ENCODE data around the gene SSBP3.

Gene SSBP3

DNA sequence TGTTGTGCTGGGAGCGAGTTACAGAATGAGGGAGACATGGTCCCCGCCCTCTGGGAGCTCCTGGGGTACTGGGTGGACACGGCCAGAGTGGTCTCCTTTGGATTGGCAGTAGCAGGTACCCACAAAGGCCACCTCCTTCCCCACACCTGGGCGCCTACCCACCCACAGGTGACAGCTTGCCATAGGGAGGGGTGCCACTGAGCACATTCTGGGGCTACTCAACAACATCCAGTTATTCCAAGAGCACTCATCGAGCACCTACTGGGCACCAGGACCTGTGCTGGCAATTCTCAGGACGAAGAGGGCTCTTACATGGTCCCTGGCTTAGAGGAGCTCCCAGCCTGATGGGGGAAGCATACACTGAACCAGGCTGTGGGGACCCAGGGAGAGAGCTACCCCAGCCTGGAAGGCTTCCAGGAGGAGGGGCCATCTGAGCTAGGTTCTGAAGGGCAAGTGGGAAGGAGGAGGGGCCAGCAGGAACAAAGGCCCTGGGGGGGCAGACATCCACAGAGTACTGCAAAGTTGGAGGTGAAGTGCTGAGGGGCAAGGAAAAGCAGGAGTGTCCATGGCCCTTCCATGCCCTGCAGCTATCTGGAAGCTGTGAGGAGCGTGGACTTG lies 184.2 kb downstream of the SSBP3 start:
- no peak overlapping the region for H3K9ac ChIP-seq (ENCODE audit: low read length)
- H3K27ac ChIP-seq (ENCODE audit: low read depth, low read length) = no peak overlapping the region
- TF ChIP-seq CTCF (IDR thresholded peaks at IDR 0.05; ENCODE audit: insufficient read depth, low read length, poor library complexity, severe bottlenecking) = no peak
- no peak for TF ChIP-seq EZH2phosphoT487 (conservative IDR thresholded peaks at IDR 0.05; ENCODE audit: low read length)

DNA sequence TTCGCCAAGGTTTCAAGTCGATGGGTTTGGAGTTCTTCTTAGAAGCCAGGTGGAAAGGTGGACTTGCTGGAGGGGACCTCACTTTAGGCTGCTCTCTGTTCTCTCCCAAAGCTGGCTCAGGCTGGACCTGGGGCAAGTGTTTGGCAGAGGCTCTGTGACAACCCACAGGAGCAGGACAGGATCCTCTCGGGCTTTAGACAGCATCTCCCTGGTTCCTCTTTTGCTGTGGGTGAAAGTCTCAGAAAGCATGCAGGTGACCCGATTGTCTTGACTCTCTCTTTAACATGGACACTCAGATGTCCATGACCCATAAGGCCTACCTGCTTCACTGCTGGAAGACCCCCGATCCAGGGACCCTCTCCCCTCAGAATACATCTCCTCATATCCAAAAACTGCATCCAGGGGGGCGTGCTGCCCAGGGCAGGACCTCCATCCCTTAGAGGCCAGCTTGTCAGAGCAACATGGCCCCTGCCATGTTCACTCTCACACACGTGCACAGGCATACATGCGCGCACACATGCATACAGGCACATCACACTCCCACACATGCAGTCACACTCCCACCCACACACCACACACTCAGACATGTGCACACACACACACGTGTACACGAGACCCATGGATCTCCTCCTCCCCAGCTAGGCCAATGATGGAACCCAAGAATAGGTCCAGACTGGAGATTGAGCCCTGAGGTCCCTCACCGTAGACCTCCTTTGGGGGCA lies 184.9 kb downstream of the SSBP3 start:
- H3K4me3 ChIP-seq (ENCODE audit: insufficient read depth, low read length, poor library complexity, severe bottlenecking) = no peak overlapping the region
- H3K79me2 ChIP-seq (ENCODE audit: insufficient read depth, low read length) = no peaks in the 10 kb centered on the region
- TF ChIP-seq EZH2phosphoT487 (conservative IDR thresholded peaks at IDR 0.05; ENCODE audit: low read length) (no peak), CTCF (IDR thresholded peaks at IDR 0.05; ENCODE audit: insufficient read depth, low read length, poor library complexity, severe bottlenecking) (no peak)
- H3K4me2 ChIP-seq (ENCODE audit: low read depth, low read length, poor library complexity, severe bottlenecking) = no peak overlapping the region
- H3K9me3 ChIP-seq (ENCODE audit: insufficient read depth, low read length) = no peaks in the 10 kb centered on the region
- no peak overlapping the region for H3K9ac ChIP-seq (ENCODE audit: low read length)
- no peak overlapping the region for H2AFZ ChIP-seq (ENCODE audit: low read depth, low read length, severe bottlenecking)
- no peaks in the 10 kb centered on the region for H3K9me2 ChIP-seq (replicated peaks; ENCODE audit: insufficient read depth, low read length)
- H4K20me1 ChIP-seq (ENCODE audit: low read depth, low read length) = no peaks in the 10 kb centered on the region
- H3K27me3 ChIP-seq (ENCODE audit: low read length) = no peaks in the 10 kb centered on the region
- no peak overlapping the region for H3K27ac ChIP-seq (ENCODE audit: low read depth, low read length)
- no peaks in the 10 kb centered on the region for H3F3A ChIP-seq (ENCODE audit: insufficient read depth)
- 0 out of 2 replicates have a peak, but pooled peaks cover 3% of the 10 kb centered on the region for H3K36me3 ChIP-seq (ENCODE audit: low read length)

More for the DNA sequence above, 184.2 kb downstream of the SSBP3 start:
- H3K36me3 ChIP-seq (ENCODE audit: low read length) = 0 out of 2 replicates have a peak, but pooled peaks cover 3% of the 10 kb centered on the region
- H3K9me3 ChIP-seq (ENCODE audit: insufficient read depth, low read length) = no peaks in the 10 kb centered on the region
- H3K79me2 ChIP-seq (ENCODE audit: insufficient read depth, low read length) = no peaks in the 10 kb centered on the region
- no peaks in the 10 kb centered on the region for H4K20me1 ChIP-seq (ENCODE audit: low read depth, low read length)
- H3K27me3 ChIP-seq (ENCODE audit: low read length) = no peaks in the 10 kb centered on the region
- H3F3A ChIP-seq (ENCODE audit: insufficient read depth) = no peaks in the 10 kb centered on the region
- no peak overlapping the region for H2AFZ ChIP-seq (ENCODE audit: low read depth, low read length, severe bottlenecking)
- no peaks in the 10 kb centered on the region for H3K9me2 ChIP-seq (replicated peaks; ENCODE audit: insufficient read depth, low read length)
- no peak overlapping the region for H3K4me2 ChIP-seq (ENCODE audit: low read depth, low read length, poor library complexity, severe bottlenecking)
- no peak overlapping the region for H3K4me3 ChIP-seq (ENCODE audit: insufficient read depth, low read length, poor library complexity, severe bottlenecking)

DNA sequence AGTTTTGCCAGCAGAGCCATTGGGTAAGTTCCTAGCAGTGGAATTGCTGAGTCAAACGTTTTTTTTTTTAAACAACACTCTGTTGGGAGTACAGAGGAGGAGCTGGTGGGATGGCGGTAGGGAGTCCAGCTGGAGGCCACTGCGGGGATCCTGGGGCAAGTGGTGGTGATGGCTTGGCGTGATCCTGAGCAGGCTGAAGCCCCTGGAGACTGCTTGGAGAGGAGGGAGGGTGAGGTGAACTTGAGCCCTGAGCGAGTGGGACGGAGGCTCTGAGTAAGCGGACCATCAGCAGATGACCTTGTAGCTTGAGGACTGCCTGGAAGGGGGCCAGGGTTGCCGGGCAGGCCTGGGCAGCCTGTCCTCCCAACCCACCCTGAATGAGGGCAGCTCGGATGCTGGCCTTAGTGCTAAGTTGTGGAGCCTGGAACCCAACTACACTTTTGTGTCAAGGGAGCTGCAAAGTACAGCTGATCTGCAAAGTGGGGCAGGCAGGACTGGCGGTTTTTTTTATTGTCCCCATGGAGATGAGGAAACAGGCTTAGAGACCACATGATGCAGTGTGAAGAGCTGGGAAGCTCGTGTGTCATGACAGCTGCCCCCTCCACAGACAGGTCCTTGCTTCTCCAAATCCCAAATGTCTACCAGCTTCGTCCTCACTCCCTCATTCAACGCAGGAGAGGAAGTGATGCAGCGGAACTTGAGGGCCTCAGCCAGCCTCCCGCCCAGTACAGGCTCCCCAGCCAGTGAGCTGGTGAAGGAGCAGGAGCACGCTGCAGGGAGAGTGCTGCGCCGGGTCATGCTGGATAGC lies 186.0 kb downstream of the SSBP3 start:
- no peaks in the 10 kb centered on the region for H3K9me3 ChIP-seq (ENCODE audit: insufficient read depth, low read length)
- no peaks in the 10 kb centered on the region for H3K9me2 ChIP-seq (replicated peaks; ENCODE audit: insufficient read depth, low read length)
- 0 out of 2 replicates have a peak, but pooled peaks cover 3% of the 10 kb centered on the region for H3K36me3 ChIP-seq (ENCODE audit: low read length)
- no peak overlapping the region for H3K4me2 ChIP-seq (ENCODE audit: low read depth, low read length, poor library complexity, severe bottlenecking)
- H3K27ac ChIP-seq (ENCODE audit: low read depth, low read length) = no peak overlapping the region
- no peak overlapping the region for H3K9ac ChIP-seq (ENCODE audit: low read length)
- no peaks in the 10 kb centered on the region for H3F3A ChIP-seq (ENCODE audit: insufficient read depth)
- no peaks in the 10 kb centered on the region for H3K79me2 ChIP-seq (ENCODE audit: insufficient read depth, low read length)
- no peak for TF ChIP-seq EZH2phosphoT487 (conservative IDR thresholded peaks at IDR 0.05; ENCODE audit: low read length)
- TF ChIP-seq CTCF (IDR thresholded peaks at IDR 0.05; ENCODE audit: insufficient read depth, low read length, poor library complexity, severe bottlenecking) = no peak
- no peak overlapping the region for H2AFZ ChIP-seq (ENCODE audit: low read depth, low read length, severe bottlenecking)
- H3K27me3 ChIP-seq (ENCODE audit: low read length) = no peaks in the 10 kb centered on the region
- no peak overlapping the region for H3K4me3 ChIP-seq (ENCODE audit: insufficient read depth, low read length, poor library complexity, severe bottlenecking)
- H4K20me1 ChIP-seq (ENCODE audit: low read depth, low read length) = no peaks in the 10 kb centered on the region
